GM18907 (cell line): ENCODE measurements around the gene PDE4D.
"Not testable (repeated sequence)": the region's sequence is repeated elsewhere in the genome, so short reads cannot be mapped to it uniquely, and the experiment has no call there.

Experiments
- ATAC-seq: cut with Tn5 transposase; IDR thresholded peaks from one replicate; pipeline ENCODE4 v1.9.1; 2021; ENCODE audit warnings: mild to moderate bottlenecking, moderate library complexity; ENCODE audit not compliant: unreplicated experiment

PDE4D gene

DNA sequence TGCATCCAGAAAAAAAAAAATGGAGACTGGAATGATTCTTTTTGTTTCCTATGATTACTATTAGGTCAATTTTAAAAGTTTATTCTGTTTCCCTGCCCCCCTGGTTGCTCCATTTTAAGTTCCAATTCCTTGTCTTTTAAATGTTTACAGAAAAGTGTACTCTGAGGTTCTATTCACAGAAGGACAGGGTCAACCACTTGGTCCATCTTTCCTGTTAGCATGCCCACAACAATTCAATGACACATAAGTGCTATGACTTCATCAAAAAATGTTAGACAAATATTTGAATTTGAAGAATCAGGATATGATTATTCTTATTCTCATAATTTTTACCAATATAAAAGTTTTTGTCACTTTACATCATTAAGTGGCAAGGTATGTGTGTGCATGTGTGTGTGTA, 123.7 kb downstream of the PDE4D start:
- ATAC-seq, result no peak

DNA sequence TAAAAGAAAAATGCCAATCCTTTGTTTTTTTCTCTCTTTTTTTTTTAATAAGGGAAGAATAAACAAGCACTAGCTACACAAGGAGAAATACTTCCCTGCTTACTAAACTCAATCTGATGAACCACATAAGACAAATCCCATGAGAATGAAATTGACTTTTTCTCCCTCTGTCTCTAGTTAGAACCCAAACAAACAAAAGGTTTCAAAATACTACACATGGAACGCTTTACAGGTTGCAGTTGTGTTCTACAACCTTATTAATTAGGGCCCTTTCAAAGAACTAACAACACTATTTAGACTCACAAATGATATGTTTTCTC, 124.5 kb downstream of the PDE4D start:
- no peak for ATAC-seq

DNA sequence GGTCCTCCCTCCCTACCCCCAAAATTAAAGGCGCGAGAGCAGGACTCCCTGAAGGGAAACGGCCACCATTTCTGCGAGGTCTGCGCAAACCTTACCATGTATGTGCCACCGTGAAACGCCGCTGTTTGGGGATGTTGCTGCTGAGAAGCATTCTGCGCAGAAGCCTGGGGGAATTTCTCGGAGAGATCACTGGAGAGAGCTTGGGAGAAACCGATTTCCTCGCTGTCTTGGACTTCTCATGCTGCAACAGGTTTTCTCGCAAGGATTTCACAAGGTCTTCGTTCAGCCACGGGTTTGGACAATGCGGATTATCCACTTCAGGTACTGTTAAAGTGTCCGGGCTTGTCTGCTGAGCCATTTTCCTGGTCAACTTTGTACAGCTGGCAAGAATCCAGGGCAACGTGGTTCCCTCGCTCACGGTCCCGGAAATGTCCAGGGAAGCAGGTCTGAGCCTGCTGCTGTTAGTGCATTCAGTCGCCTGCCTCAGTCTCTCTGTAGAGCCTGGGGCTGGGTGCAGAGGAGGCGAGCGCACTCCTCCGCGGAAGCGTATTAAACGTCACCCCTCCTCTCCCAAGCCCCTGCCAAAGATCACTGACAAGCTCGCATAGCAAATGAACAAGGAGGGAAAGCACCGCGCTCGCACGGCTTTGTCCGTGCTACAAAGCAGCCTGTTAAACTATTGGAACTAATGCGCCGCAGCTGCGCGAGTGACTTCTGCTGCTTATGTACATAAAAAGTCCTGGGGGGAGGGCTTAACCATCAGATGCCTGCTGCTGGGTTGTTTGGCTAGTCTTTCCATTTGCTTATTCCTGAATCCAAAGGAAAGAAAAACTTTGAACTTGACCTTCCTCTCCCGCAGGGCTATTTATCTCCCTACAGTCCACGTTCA, 125.1 kb downstream of the PDE4D start:
- ATAC-seq, result peak; percentile 68

- ATAC-seq, result no peak
These were observed 125.8 kb downstream of the PDE4D start for GRCh38 chr5:59767681-59768151.

GRCh38 chr5:59767211-59767605, 126.3 kb downstream of the PDE4D start:
- no peak for ATAC-seq

- ATAC-seq, result no peak
These were observed 126.9 kb downstream of the PDE4D start for GRCh38 chr5:59766427-59767210.

- ATAC-seq, result no peak
These were observed 128.1 kb downstream of the PDE4D start for GRCh38 chr5:59765446-59765845.

GRCh38 chr5:59764361-59764760, 129.2 kb downstream of the PDE4D start:
- no peak for ATAC-seq

DNA sequence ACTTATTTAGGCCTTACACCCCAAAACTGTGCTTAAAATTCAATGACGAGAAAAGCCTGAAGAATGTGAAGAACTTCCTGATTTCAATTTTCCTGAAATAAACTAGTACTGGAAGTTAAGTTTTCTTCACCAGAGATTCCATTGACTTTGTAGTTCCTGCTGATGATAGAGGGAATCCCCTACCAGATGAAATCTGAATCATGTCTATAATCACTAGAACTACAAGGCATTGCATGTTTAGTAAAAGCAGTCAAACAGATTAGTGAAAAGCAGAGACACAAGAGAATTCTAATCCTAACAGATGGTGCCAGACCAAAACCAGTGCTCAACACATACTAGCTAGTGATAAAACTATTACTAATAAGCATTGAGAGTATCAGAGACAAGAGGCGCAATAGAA, 130.0 kb downstream of the PDE4D start:
- ATAC-seq, result no peak

- not testable (repeated sequence) for ATAC-seq
These were observed 131.3 kb downstream of the PDE4D start for GRCh38 chr5:59762232-59762631.

- peak; percentile 95 for ATAC-seq
These were observed 132.7 kb downstream of the PDE4D start for GRCh38 chr5:59760785-59761348.

- no peak for ATAC-seq
These were observed 133.8 kb downstream of the PDE4D start for GRCh38 chr5:59759600-59760351.

GRCh38 chr5:59758566-59758965, 135.0 kb downstream of the PDE4D start:
- no peak for ATAC-seq

- no peak for ATAC-seq
These were observed 136.1 kb downstream of the PDE4D start for GRCh38 chr5:59757442-59757841.

- ATAC-seq, result no peak
These were observed 137.0 kb downstream of the PDE4D start for GRCh38 chr5:59756373-59757035.

DNA sequence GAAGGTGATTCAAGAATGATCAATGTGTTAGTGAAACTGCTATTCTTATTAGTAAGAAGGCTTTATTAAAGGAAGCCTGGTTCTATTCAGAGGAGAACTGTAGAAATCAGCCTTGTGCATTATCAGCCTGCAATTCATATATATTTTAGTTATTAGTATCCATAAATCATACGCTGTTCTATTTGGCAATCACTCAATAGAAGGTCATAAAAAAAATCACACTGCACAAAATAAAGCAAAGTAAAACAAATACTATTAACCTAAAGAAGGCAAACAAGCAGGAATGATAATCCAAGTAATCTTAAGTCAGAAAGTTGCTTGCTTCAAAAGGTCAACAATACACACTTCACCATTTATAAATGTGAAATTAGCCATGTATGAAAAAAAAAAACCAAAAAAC, 138.1 kb downstream of the PDE4D start:
- no peak for ATAC-seq

GRCh38 chr5:59753599-59753998, 139.9 kb downstream of the PDE4D start:
- no peak for ATAC-seq

DNA sequence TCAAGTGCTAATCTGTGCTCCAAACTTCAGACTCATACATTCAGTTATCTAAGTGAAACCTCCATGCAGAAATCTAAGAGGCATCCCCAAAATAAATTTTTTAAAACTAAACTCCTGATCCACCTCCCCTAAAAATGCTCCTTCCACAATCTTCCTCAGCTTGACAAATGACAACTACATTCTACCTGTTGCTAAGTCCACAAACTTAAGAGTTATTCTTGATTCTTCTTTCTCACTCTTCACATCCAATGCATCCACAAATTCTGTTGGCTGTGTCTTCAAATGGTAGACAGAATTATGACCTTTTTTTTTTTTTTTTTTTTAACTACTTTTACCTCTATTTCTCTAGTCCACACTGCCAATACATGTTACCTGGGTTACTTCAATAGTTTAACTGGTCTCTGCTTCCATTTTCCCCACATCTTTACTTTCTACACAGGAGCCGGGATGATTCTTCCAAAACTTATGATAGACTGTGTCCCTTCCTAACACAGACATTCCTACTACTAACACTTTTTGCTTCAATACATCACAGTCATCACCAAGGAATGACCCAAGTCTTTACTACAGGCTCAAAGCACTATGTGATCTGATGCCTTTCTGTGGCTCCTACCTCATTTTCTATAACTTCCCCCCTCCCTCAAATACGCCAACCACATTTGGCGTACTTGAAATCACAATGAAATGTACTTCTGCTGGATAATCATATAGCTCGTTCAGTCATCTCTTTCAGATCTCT, 143.6 kb downstream of the PDE4D start:
- ATAC-seq, result no peak

- ATAC-seq, result not testable (repeated sequence)
These were observed 145.4 kb downstream of the PDE4D start for GRCh38 chr5:59748036-59748663.
